ENCODE data around the gene PSMB3.
A peak's percentile ranks its signal among the peaks of the same experiment; 100 is the strongest.

DNA sequence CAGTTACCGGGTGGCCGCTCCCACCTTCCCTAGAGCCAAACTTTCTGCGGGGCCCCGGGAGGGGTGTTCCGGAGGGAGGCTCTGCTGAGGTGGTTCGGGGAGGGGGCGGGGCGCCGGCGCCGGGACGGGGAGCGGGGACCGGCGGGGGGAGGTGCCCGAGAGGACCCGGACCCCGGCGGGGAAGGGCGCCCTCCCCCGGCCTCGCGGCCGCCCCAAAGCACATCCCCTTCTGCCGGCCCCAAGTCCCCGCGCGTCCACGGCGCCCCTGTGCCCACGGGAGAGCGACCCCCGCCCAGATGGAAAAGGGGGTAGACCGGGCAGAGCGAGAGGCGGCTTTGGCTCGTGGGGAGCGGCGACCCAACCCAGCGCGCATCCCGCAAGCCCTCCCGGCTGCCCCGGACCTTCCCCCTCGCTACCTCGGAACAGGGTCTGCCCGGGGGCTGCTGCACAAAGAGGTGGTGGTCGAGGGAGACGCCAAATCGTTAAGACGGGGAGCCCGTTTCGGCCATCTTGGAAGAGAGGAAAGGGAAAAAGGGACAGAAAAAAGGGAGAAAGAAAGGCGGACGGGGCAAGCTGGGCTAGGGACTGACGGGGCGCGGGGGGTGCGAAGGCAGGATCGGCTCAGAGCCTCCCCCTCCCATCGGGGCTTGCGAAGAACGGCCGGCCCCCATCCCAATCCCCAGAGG, 4.9 kb upstream of the PSMB3 start:
- TF ChIP-seq, protein P1, sequence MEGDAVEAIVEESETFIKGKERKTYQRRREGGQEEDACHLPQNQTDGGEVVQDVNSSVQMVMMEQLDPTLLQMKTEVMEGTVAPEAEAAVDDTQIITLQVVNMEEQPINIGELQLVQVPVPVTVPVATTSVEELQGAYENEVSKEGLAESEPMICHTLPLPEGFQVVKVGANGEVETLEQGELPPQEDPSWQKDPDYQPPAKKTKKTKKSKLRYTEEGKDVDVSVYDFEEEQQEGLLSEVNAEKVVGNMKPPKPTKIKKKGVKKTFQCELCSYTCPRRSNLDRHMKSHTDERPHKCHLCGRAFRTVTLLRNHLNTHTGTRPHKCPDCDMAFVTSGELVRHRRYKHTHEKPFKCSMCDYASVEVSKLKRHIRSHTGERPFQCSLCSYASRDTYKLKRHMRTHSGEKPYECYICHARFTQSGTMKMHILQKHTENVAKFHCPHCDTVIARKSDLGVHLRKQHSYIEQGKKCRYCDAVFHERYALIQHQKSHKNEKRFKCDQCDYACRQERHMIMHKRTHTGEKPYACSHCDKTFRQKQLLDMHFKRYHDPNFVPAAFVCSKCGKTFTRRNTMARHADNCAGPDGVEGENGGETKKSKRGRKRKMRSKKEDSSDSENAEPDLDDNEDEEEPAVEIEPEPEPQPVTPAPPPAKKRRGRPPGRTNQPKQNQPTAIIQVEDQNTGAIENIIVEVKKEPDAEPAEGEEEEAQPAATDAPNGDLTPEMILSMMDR (IDR thresholded peaks at IDR 0.05) = peak in 1 of 4 donors; percentile 11
- no peak for TF ChIP-seq POLR2A (IDR thresholded peaks at IDR 0.05)

Measured in right lobe of liver (tissue), 4 donors.